Right lobe of liver (tissue), 6 donors: Measurements from ENCODE around the gene TMEM144. TPM values are rescaled to one million over a fixed set of nuclear protein-coding genes. Genes with fewer than 3 reads are reported as not detected.
"Not testable (repeated sequence)": the region's sequence is repeated elsewhere in the genome, so short reads cannot be mapped to it uniquely, and the experiment has no call there.

Experiments
- ATAC-seq, 4 donors: fragments of 200-7000 bp; cut with Tn5 transposase; one replicate each; pipeline ENCODE4 v1.9.1; 2020; ENCODE audit warnings: mild to moderate bottlenecking in 4 of 4, moderate library complexity in 4 of 4
- DNase-seq, 3 donors: peaks; one replicate each; pipeline ENCODE4 v3.0.0-alpha.2; 2020
- H3K27ac ChIP-seq, 3 donors: fragments of 200-600 bp; one replicate each; pipeline ENCODE4 v1.8.0; 2022
- H3K27me3 ChIP-seq, 2 donors: fragments of 200-600 bp; one replicate each; pipeline ENCODE4 v1.8.0; 2022
- H3K36me3 ChIP-seq, 4 donors: fragments of 200-600 bp; sonication (generic) in 1 of 4; one replicate each; pipeline versions ENCODE4 v1.5.1 to v1.8.0; 2017 to 2022; ENCODE audit warnings: control low read depth in 1 of 4
- H3K4me1 ChIP-seq, 4 donors: fragments of 200-600 bp; sonication (generic) in 1 of 4; one replicate each; pipeline versions ENCODE4 v1.5.1 to v1.8.0; 2017 to 2022; ENCODE audit warnings: control low read depth in 1 of 4
- H3K4me3 ChIP-seq, 3 donors: fragments of 200-600 bp; one replicate each; pipeline ENCODE4 v1.8.0; 2022
- H3K9me3 ChIP-seq, 4 donors: fragments of 200-600 bp; sonication (generic) in 1 of 4; one replicate each; pipeline versions ENCODE4 v1.5.1 to v1.8.0; 2017 to 2022; ENCODE audit warnings: control low read depth in 1 of 4
- POLR2A ChIP-seq: fragments of 450-650 bp; IDR thresholded peaks from one replicate; pipeline ENCODE4 v1.6.1; 2017; ENCODE audit warnings: antibody characterized with exemption, mild to moderate bottlenecking
- WGBS: methylation state at CpG from one replicate; pipeline ENCODE4 v1.1.6; 2018; ENCODE audit warnings: low coverage, low lambda C conversion rate; ENCODE audit not compliant: insufficient coverage; ENCODE audit errors: missing lambda C conversion rate; 5-methylcytosine and 5-hydroxymethylcytosine counted together
- intact Hi-C, 2 donors: fragments of 100-400 bp; cut with DNase I; formaldehyde crosslinking; loops; one replicate each; pipeline versions ENCODE4 v1.11.2 to v1.14.1; 2022
- total RNA-seq, 6 experiments: library from RNA; depleted of rRNA in 2 of 6; stranded (reverse); fragments of >200 nt in 2 of 6; fragmentation: NEBNext Ultra II Directional in 3 of 6; extraction: Animal tissue kit (Norgen Biotek cat#: 25700) in 3 of 6; gene quantifications; one replicate each; pipeline versions ENCODE4 v1.1.0 to v1.2.4, GENCODE V29; 2016 to 2023
- TF ChIP-seq, protein P1 (sequence below), 4 donors: fragments of 200-600 bp in 3 of 4; fragments of 450-650 bp in 1 of 4; IDR thresholded peaks; one replicate each; pipeline versions ENCODE4 v1.5.1 to v1.8.0; 2016 to 2022; ENCODE audit warnings: antibody characterized with exemption in 4 of 4, mild to moderate bottlenecking in 2 of 4
- donor health status: DM: no; HTN: yes; CAD: no.
- donor health status: DM: no; HTN: no; CAD: no.
- donor health status: DM: no; HTN: no; CAD: no.
- donor health status: DM: no; HTN: yes; CAD: no.
- donor health status: DM: no; HTN: yes; CAD: no.

The TMEM144 gene
- total RNA-seq, 6 experiments from 2014 or later: 1.3 to 6.7 (median 2.1) TPM

DNA sequence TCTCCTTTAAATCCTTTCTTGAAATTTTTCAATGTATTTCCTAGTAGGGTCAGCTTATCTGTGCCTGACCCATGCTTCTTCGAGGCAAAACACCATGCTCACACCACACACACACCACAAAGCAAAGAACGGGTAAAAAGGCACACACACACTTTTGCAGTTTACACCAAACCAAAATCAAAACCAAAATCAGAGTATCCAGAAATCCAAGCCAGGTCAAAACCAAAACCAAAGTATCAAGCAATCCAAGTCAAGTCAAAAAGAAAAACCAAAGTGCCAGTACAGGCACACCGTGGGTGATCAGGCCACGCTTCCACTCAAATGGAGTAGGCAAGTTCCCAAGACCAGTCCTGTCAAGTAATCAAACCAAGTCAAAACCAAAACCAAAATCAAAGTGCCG is 17.6 kb downstream of the TMEM144 start:
- H3K36me3 ChIP-seq, H3K4me3 ChIP-seq, H3K9me3 ChIP-seq, intact Hi-C loops, H3K4me1 ChIP-seq, H3K27ac ChIP-seq, H3K27me3 ChIP-seq, ATAC-seq, DNase-seq: not testable (repeated sequence)
- 73% methylated on average over 5 of the region's 5 CpGs for WGBS

- H3K27me3 ChIP-seq, H3K27ac ChIP-seq, H3K9me3 ChIP-seq, H3K4me1 ChIP-seq, DNase-seq, ATAC-seq, H3K36me3 ChIP-seq, intact Hi-C loops, H3K4me3 ChIP-seq: not testable (repeated sequence)
- WGBS: 89% methylated on average over 3 of the region's 17 CpGs
Observed at GRCh38 chr4:158228399-158228798, 18.1 kb downstream of the TMEM144 start.

DNA sequence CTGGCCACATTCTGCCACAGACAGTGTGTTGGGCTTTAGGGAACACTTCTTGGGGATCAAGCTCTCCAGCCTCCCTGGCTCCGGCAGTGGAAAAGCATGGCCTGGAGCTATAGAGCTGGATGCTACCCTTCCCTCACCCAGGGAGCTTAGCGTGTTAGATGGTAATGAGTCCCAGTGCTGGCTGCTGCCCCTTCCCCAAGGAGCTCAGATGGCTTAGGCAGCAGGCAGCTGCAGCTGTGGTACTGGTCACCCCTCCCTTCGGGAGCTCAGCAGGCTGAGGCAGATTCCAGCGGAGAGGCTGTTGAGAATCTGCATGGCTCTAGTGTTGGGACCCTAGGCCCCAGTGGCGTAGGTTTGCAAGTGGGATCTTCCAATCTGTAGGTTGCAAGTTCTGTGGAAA is 19.5 kb downstream of the TMEM144 start:
- Histone ChIP-seq H3K36me3 (no peaks in the 10 kb centered on the region), H3K27ac (no peak overlapping the region), H3K4me3 (no peak overlapping the region), H3K4me1 (no peaks in the 10 kb centered on the region), H3K9me3 (no peaks in the 10 kb centered on the region), H3K27me3 (no peaks in the 10 kb centered on the region)
- DNase-seq (no peak), ATAC-seq (no peak)
- WGBS: 67% methylated on average over 4 of the region's 5 CpGs
- intact Hi-C loops: no loop called here
- TF ChIP-seq, protein P1, sequence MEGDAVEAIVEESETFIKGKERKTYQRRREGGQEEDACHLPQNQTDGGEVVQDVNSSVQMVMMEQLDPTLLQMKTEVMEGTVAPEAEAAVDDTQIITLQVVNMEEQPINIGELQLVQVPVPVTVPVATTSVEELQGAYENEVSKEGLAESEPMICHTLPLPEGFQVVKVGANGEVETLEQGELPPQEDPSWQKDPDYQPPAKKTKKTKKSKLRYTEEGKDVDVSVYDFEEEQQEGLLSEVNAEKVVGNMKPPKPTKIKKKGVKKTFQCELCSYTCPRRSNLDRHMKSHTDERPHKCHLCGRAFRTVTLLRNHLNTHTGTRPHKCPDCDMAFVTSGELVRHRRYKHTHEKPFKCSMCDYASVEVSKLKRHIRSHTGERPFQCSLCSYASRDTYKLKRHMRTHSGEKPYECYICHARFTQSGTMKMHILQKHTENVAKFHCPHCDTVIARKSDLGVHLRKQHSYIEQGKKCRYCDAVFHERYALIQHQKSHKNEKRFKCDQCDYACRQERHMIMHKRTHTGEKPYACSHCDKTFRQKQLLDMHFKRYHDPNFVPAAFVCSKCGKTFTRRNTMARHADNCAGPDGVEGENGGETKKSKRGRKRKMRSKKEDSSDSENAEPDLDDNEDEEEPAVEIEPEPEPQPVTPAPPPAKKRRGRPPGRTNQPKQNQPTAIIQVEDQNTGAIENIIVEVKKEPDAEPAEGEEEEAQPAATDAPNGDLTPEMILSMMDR (IDR thresholded peaks at IDR 0.05): no peak
- TF ChIP-seq POLR2A: no peak

DNA sequence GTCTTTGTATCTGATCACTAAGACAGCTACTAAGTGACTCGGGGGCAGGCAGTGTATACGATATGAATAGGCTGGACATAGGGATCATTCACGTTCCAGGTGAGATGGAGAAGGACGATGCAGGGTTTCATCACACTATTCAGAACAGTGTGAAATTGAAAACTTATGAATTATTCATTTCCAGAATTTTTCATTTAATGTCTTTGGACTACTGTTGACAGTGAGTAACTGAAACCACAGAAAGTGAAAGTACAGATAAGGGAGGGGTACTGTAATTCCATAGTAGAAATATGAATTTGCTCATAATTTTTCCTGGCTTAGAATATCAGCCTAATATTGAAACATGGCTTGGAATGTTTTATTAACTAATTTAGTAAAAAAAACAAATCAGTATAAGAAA is 24.4 kb downstream of the TMEM144 start:
- intact Hi-C loops: no loop called here
- no peaks in the 10 kb centered on the region for H3K27me3 ChIP-seq
- ATAC-seq: no peak
- TF ChIP-seq POLR2A: no peak
- TF ChIP-seq, protein P1 (IDR thresholded peaks at IDR 0.05): no peak
- no peaks in the 10 kb centered on the region for H3K36me3 ChIP-seq
- H3K4me3 ChIP-seq: no peak overlapping the region
- H3K4me1 ChIP-seq: no peaks in the 10 kb centered on the region
- DNase-seq: no peak
- WGBS: 93% methylated on average over 4 of the region's 4 CpGs
- no peak overlapping the region for H3K27ac ChIP-seq
- no peaks in the 10 kb centered on the region for H3K9me3 ChIP-seq

DNA sequence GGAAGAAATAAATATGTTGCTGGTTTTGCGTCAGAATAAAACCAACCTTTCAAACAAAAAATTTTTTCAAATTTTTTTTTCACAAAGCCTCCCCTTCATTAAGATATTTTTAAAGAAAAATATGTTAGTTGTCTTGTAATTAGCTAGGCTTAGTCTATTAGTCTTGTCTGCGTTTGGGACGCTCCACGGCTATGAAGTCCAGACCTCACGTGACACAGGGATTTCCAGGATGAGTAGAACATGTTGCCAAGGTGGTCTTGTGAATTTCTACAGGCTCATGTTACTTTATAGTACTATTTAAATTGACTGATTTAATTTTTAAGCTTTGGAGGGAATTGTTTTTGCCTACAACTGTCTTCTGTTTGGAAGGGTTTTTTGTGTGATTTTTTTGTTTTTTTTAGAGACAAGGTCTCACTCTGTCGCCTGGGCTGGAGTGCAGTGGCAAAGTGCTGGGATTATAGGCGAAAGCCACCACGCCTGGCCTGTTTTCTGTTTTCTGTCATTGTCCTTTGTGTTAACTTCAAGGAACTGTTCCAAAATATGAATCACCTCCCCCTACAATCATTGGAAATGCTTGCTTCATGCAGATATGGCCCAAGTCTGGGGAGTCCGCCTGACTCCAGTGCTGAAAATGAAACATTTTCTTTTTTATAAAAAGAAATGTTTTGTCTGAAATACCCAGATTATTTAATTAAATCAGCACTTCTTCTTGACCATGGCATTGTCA is 26.2 kb downstream of the TMEM144 start:
- H3K27ac ChIP-seq: no peak overlapping the region
- ATAC-seq (no peak), DNase-seq (no peak)
- no peaks in the 10 kb centered on the region for H3K9me3 ChIP-seq
- H3K36me3 ChIP-seq: no peaks in the 10 kb centered on the region
- 66% methylated on average over 9 of the region's 9 CpGs for WGBS
- intact Hi-C loops: no loop called here
- H3K4me1 ChIP-seq: no peaks in the 10 kb centered on the region
- no peak for TF ChIP-seq POLR2A
- TF ChIP-seq, protein P1 (IDR thresholded peaks at IDR 0.05): no peak
- H3K27me3 ChIP-seq: no peaks in the 10 kb centered on the region
- no peak overlapping the region for H3K4me3 ChIP-seq
